GM12878 (cell line): ENCODE measurements around the gene UNC5CL. TPM values are rescaled to one million over a fixed set of nuclear protein-coding genes. Genes with fewer than 3 reads are reported as not detected.

Experiments used
- ATF3 ChIP-seq: IDR thresholded peaks from 2 replicates; pipeline ENCODE4 v1.6.1; 2011; ENCODE audit warnings: low read depth, mild to moderate bottlenecking, low read length, moderate library complexity, borderline replicate concordance; ENCODE audit errors: extremely low read depth
- CEBPB ChIP-seq, 2 experiments: fragments of 150-350 bp in 1 of 2; IDR thresholded peaks; 2 replicates each; pipeline ENCODE4 v1.6.1; 2012 to 2014; ENCODE audit warnings: low read depth in 2 of 2, low read length in 2 of 2, borderline replicate concordance in 1 of 2, inconsistent platforms in 1 of 2
- DPF2 ChIP-seq: fragments of 450-650 bp; IDR thresholded peaks from 2 replicates; pipeline ENCODE4 v1.6.1; 2017; ENCODE audit warnings: mild to moderate bottlenecking
- ETV6 ChIP-seq, 2 experiments: fragments of 450-650 bp in 1 of 2; IDR thresholded peaks in 1 of 2; conservative IDR thresholded peaks in 1 of 2; 2 replicates each; pipeline ENCODE4 v1.6.1; 2014; ENCODE audit warnings: antibody characterized with exemption in 1 of 2, borderline replicate concordance in 1 of 2, low read depth in 1 of 2, mild to moderate bottlenecking in 1 of 2, moderate library complexity in 1 of 2
- EZH2 ChIP-seq: IDR thresholded peaks from 2 replicates; pipeline ENCODE4 v1.6.1; 2012; ENCODE audit warnings: low read depth, mild to moderate bottlenecking, control low read depth, inconsistent platforms, low read length, borderline replicate concordance; ENCODE audit not compliant: control insufficient read depth
- FOXM1 ChIP-seq: IDR thresholded peaks from 2 replicates; pipeline ENCODE4 v1.6.1; 2012; ENCODE audit warnings: low read depth, mild to moderate bottlenecking, inconsistent platforms, low read length, moderate library complexity
- HDGF ChIP-seq: fragments of 450-650 bp; IDR thresholded peaks from 2 replicates; pipeline ENCODE4 v1.6.1; 2016; ENCODE audit warnings: antibody characterized with exemption
- MLLT1 ChIP-seq: fragments of 450-650 bp; IDR thresholded peaks from 2 replicates; pipeline ENCODE4 v1.6.1; 2016; ENCODE audit warnings: mild to moderate bottlenecking
- POU2F2 ChIP-seq: IDR thresholded peaks from 3 replicates; pipeline ENCODE4 v1.6.1; 2011; ENCODE audit warnings: low read depth, mild to moderate bottlenecking, low read length, borderline replicate concordance
- RAD21 ChIP-seq: IDR thresholded peaks from 2 replicates; pipeline ENCODE4 v1.6.1; 2011; ENCODE audit warnings: mild to moderate bottlenecking, low read depth, low read length, moderate library complexity; ENCODE audit not compliant: insufficient read depth
- RAD51 ChIP-seq: fragments of 450-650 bp; IDR thresholded peaks from 2 replicates; pipeline ENCODE4 v1.6.1; 2016; ENCODE audit warnings: moderate library complexity, mild to moderate bottlenecking, inconsistent platforms
- SKIL ChIP-seq: fragments of 450-650 bp; IDR thresholded peaks from 2 replicates; pipeline ENCODE4 v1.6.1; 2017; ENCODE audit warnings: mild to moderate bottlenecking, low read depth, inconsistent platforms; ENCODE audit not compliant: poor library complexity, severe bottlenecking
- SPI1 ChIP-seq: IDR thresholded peaks from 2 replicates; pipeline ENCODE4 v1.6.1; 2011; ENCODE audit warnings: low read depth, mild to moderate bottlenecking, low read length, moderate library complexity, borderline replicate concordance; ENCODE audit not compliant: insufficient read depth
- SRF ChIP-seq, 2 experiments: IDR thresholded peaks; 2 replicates each; pipeline ENCODE4 v1.6.1; 2011; ENCODE audit warnings: low read depth in 2 of 2, low read length in 2 of 2, mild to moderate bottlenecking in 1 of 2, moderate library complexity in 1 of 2
- TCF12 ChIP-seq: IDR thresholded peaks from 2 replicates; pipeline ENCODE4 v1.6.1; 2011; ENCODE audit warnings: low read depth, mild to moderate bottlenecking, low read length
- TCF7 ChIP-seq: IDR thresholded peaks from 2 replicates; pipeline ENCODE4 v1.6.1; 2014; ENCODE audit warnings: antibody characterized with exemption, borderline replicate concordance
- WRNIP1 ChIP-seq: IDR thresholded peaks from 2 replicates; pipeline ENCODE4 v1.6.1; 2011; ENCODE audit warnings: low read depth, low read length, improper control_type of control experiment, borderline replicate concordance
- ZBED1 ChIP-seq: IDR thresholded peaks from 2 replicates; pipeline ENCODE4 v1.6.1; 2016; ENCODE audit warnings: borderline replicate concordance
- ZNF592 ChIP-seq: fragments of 450-650 bp; IDR thresholded peaks from 2 replicates; pipeline ENCODE4 v1.6.1; 2017; ENCODE audit warnings: mild to moderate bottlenecking, moderate library complexity
- ZNF622 ChIP-seq: fragments of 450-650 bp; IDR thresholded peaks from 2 replicates; pipeline ENCODE4 v1.6.1; 2017; ENCODE audit warnings: mild to moderate bottlenecking, inconsistent platforms
- polyA plus RNA-seq, 11 experiments: library from polyadenylated mRNA; depleted of rRNA in 4 of 11; unstranded in 6 of 11; stranded (reverse) in 5 of 11; fragments of >200 nt; fragmentation: Nextera tagmentation in 4 of 11; fragmentation: Illumina TruSeq in 1 of 11; extraction: Ambion mirVana in 4 of 11; extraction: Trizol in 1 of 11; gene quantifications; 1 replicate in 1 of 11; 2 replicates in 10 of 11; pipeline versions ENCODE4 v1.2.1 to v1.2.3, GENCODE V29; 2011 to 2016; ENCODE audit warnings: inconsistent platforms in 2 of 11, missing spikeins in 2 of 11, low read depth in 1 of 11
- total RNA-seq, 4 experiments: library from RNA; depleted of rRNA in 3 of 4; stranded (reverse); fragments of >200 nt in 3 of 4; fragmentation: Illumina TruSeq in 1 of 4; extraction: Trizol in 1 of 4; gene quantifications; 2 replicates each; pipeline versions ENCODE4 v1.2.1 to v1.2.3, GENCODE V29; 2013 to 2021

UNC5CL gene
- total and polyA plus RNA-seq, 10 of the 15 experiments (the other 5 are each of a cell fraction or from before 2014, with no cell fraction given), result 0.11 to 1.2 (median 0.46) TPM; not detected in 1

- TF ChIP-seq CEBPB (IDR thresholded peaks at IDR 0.05; ENCODE audit: borderline replicate concordance in 1 of 2, low read depth in 2 of 2, low read length in 2 of 2) (no peak), DPF2 (peak; percentile 83), TCF12 (no peak), TCF7 (no peak), HDGF (no peak), MLLT1 (no peak), SKIL (no peak), ZNF622 (no peak), ZBED1 (0 out of 2 replicates have a peak, but pooled peaks have one; percentile 8), WRNIP1 (no peak), EZH2 (no peak), SPI1 (peak; percentile 35; the same call in 1 of the 2 replicates), SRF (IDR thresholded peaks at IDR 0.05; ENCODE audit: low read depth in 2 of 2, low read length in 2 of 2) (no peak; a peak in 1 of 4 replicates), FOXM1 (no peak), RAD21 (no peak), ZNF592 (0 out of 2 replicates have a peak, but pooled peaks have one; percentile 47), ATF3 (no peak), ETV6 (conservative IDR thresholded peaks at IDR 0.05 in 1 of 2, IDR thresholded peaks at IDR 0.05 in 1 of 2; ENCODE audit: borderline replicate concordance in 1 of 2, low read depth in 1 of 2) (no peak; a peak in 1 of 4 replicates), POU2F2 (peak; percentile 65; the same call in 2 of the 3 replicates), RAD51 (no peak)
Observed at GRCh38 chr6:41073203-41073967, 34.4 kb upstream of the UNC5CL start (continued).
